ENCODE results near the gene NTN5.

The NTN5 gene

GRCh38 chr19:48611872-48612271 lies 60.9 kb downstream of the NTN5 start:
- no peak overlapping the region for H3K4me3 ChIP-seq (ENCODE audit: low read depth, low read length)
- no peak for DNase-seq (ENCODE audit: low read depth)
- TF ChIP-seq, protein P1, sequence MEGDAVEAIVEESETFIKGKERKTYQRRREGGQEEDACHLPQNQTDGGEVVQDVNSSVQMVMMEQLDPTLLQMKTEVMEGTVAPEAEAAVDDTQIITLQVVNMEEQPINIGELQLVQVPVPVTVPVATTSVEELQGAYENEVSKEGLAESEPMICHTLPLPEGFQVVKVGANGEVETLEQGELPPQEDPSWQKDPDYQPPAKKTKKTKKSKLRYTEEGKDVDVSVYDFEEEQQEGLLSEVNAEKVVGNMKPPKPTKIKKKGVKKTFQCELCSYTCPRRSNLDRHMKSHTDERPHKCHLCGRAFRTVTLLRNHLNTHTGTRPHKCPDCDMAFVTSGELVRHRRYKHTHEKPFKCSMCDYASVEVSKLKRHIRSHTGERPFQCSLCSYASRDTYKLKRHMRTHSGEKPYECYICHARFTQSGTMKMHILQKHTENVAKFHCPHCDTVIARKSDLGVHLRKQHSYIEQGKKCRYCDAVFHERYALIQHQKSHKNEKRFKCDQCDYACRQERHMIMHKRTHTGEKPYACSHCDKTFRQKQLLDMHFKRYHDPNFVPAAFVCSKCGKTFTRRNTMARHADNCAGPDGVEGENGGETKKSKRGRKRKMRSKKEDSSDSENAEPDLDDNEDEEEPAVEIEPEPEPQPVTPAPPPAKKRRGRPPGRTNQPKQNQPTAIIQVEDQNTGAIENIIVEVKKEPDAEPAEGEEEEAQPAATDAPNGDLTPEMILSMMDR (IDR thresholded peaks at IDR 0.05; ENCODE audit: insufficient read depth, low read depth, low read length, missing control alignments): no peak
